ENCODE results near the gene TMEM69. TPM values are rescaled to one million over a fixed set of nuclear protein-coding genes. Genes with fewer than 3 reads are reported as not detected.
"Not testable (repeated sequence)": the region's sequence is repeated elsewhere in the genome, so short reads cannot be mapped to it uniquely, and the experiment has no call there.

Gene TMEM69
- total RNA-seq, 1 experiment from 2014 or later: 144 TPM

GRCh38 chr1:45687014-45687753, 797 bp upstream of the TMEM69 start:
- Histone ChIP-seq H3K36me3 (replicated peaks; ENCODE audit: control insufficient read depth, insufficient read depth, low read length) (peaks cover 1% of the 10 kb centered on the region; the same call in 1 of the 2 replicates), H3K4me3 (ENCODE audit: insufficient read depth, low read depth, low read length) (peak overlapping the region; percentile 100), H3K27me3 (ENCODE audit: control insufficient read depth, insufficient read depth, low read length) (no peaks in the 10 kb centered on the region)
- peak; percentile 94 for DNase-seq

- H3K27me3 ChIP-seq (ENCODE audit: control insufficient read depth, insufficient read depth, low read length); H3K36me3 ChIP-seq (replicated peaks; ENCODE audit: control insufficient read depth, insufficient read depth, low read length); H3K4me3 ChIP-seq (ENCODE audit: insufficient read depth, low read depth, low read length); DNase-seq: not testable (repeated sequence)
Measured at GRCh38 chr1:45693811-45694210, 5.8 kb downstream of the TMEM69 start.

GRCh38 chr1:45694823-45695222, 6.8 kb downstream of the TMEM69 start:
- DNase-seq: no peak
- peaks cover 7% of the 10 kb centered on the region for H3K36me3 ChIP-seq (replicated peaks; ENCODE audit: control insufficient read depth, insufficient read depth, low read length)
- no peak overlapping the region for H3K4me3 ChIP-seq (ENCODE audit: insufficient read depth, low read depth, low read length)
- no peaks in the 10 kb centered on the region for H3K27me3 ChIP-seq (ENCODE audit: control insufficient read depth, insufficient read depth, low read length)

GRCh38 chr1:45704637-45705036, 16.7 kb downstream of the TMEM69 start:
- no peak for DNase-seq
- Histone ChIP-seq H3K27me3 (ENCODE audit: control insufficient read depth, insufficient read depth, low read length) (no peaks in the 10 kb centered on the region), H3K36me3 (replicated peaks; ENCODE audit: control insufficient read depth, insufficient read depth, low read length) (no peaks in the 10 kb centered on the region), H3K4me3 (ENCODE audit: insufficient read depth, low read depth, low read length) (no peak overlapping the region)

- no peak for DNase-seq
- no peaks in the 10 kb centered on the region for H3K36me3 ChIP-seq (replicated peaks; ENCODE audit: control insufficient read depth, insufficient read depth, low read length)
- no peaks in the 10 kb centered on the region for H3K27me3 ChIP-seq (ENCODE audit: control insufficient read depth, insufficient read depth, low read length)
- H3K4me3 ChIP-seq (ENCODE audit: insufficient read depth, low read depth, low read length): no peak overlapping the region
Measured at GRCh38 chr1:45713711-45714110, 25.7 kb downstream of the TMEM69 start.

GRCh38 chr1:45716700-45717099, 28.7 kb downstream of the TMEM69 start:
- no peak for DNase-seq
- no peak overlapping the region for H3K4me3 ChIP-seq (ENCODE audit: insufficient read depth, low read depth, low read length)
- H3K36me3 ChIP-seq (replicated peaks; ENCODE audit: control insufficient read depth, insufficient read depth, low read length): no peaks in the 10 kb centered on the region
- no peaks in the 10 kb centered on the region for H3K27me3 ChIP-seq (ENCODE audit: control insufficient read depth, insufficient read depth, low read length)

GRCh38 chr1:45717386-45717785, 29.4 kb downstream of the TMEM69 start:
- not testable (repeated sequence) for DNase-seq; H3K36me3 ChIP-seq (replicated peaks; ENCODE audit: control insufficient read depth, insufficient read depth, low read length); H3K4me3 ChIP-seq (ENCODE audit: insufficient read depth, low read depth, low read length)

GRCh38 chr1:45718289-45718688, 30.3 kb downstream of the TMEM69 start:
- H3K27me3 ChIP-seq (ENCODE audit: control insufficient read depth, insufficient read depth, low read length): no peaks in the 10 kb centered on the region
- no peaks in the 10 kb centered on the region for H3K36me3 ChIP-seq (replicated peaks; ENCODE audit: control insufficient read depth, insufficient read depth, low read length)
- peak; percentile 20 for DNase-seq
- no peak overlapping the region for H3K4me3 ChIP-seq (ENCODE audit: insufficient read depth, low read depth, low read length)

More at GRCh38 chr1:45717386-45717785, 29.4 kb downstream of the TMEM69 start:
- not testable (repeated sequence) for H3K27me3 ChIP-seq (ENCODE audit: control insufficient read depth, insufficient read depth, low read length)

GRCh38 chr1:45721207-45721606, 33.2 kb downstream of the TMEM69 start:
- no peak for DNase-seq
- Histone ChIP-seq H3K27me3 (ENCODE audit: control insufficient read depth, insufficient read depth, low read length) (no peaks in the 10 kb centered on the region), H3K36me3 (replicated peaks; ENCODE audit: control insufficient read depth, insufficient read depth, low read length) (no peaks in the 10 kb centered on the region), H3K4me3 (ENCODE audit: insufficient read depth, low read depth, low read length) (no peak overlapping the region)

- no peak for DNase-seq
- Histone ChIP-seq H3K36me3 (replicated peaks; ENCODE audit: control insufficient read depth, insufficient read depth, low read length) (no peaks in the 10 kb centered on the region), H3K27me3 (ENCODE audit: control insufficient read depth, insufficient read depth, low read length) (no peaks in the 10 kb centered on the region), H3K4me3 (ENCODE audit: insufficient read depth, low read depth, low read length) (no peak overlapping the region)
Measured at GRCh38 chr1:45722809-45723208, 34.8 kb downstream of the TMEM69 start.

GRCh38 chr1:45723248-45723930, 35.4 kb downstream of the TMEM69 start:
- no peaks in the 10 kb centered on the region for H3K36me3 ChIP-seq (replicated peaks; ENCODE audit: control insufficient read depth, insufficient read depth, low read length)
- no peak overlapping the region for H3K4me3 ChIP-seq (ENCODE audit: insufficient read depth, low read depth, low read length)
- no peak for DNase-seq
- H3K27me3 ChIP-seq (ENCODE audit: control insufficient read depth, insufficient read depth, low read length): no peaks in the 10 kb centered on the region

- H3K27me3 ChIP-seq (ENCODE audit: control insufficient read depth, insufficient read depth, low read length); H3K4me3 ChIP-seq (ENCODE audit: insufficient read depth, low read depth, low read length); DNase-seq; H3K36me3 ChIP-seq (replicated peaks; ENCODE audit: control insufficient read depth, insufficient read depth, low read length): not testable (repeated sequence)
Measured at GRCh38 chr1:45726007-45726406, 38.0 kb downstream of the TMEM69 start.

GRCh38 chr1:45730075-45730779, 42.2 kb downstream of the TMEM69 start:
- H3K4me3 ChIP-seq (ENCODE audit: insufficient read depth, low read depth, low read length): no peak overlapping the region
- H3K36me3 ChIP-seq (replicated peaks; ENCODE audit: control insufficient read depth, insufficient read depth, low read length): no peaks in the 10 kb centered on the region
- DNase-seq: no peak
- no peaks in the 10 kb centered on the region for H3K27me3 ChIP-seq (ENCODE audit: control insufficient read depth, insufficient read depth, low read length)

- H3K4me3 ChIP-seq (ENCODE audit: insufficient read depth, low read depth, low read length): no peak overlapping the region
- DNase-seq: no peak
- H3K36me3 ChIP-seq (replicated peaks; ENCODE audit: control insufficient read depth, insufficient read depth, low read length): no peaks in the 10 kb centered on the region
- H3K27me3 ChIP-seq (ENCODE audit: control insufficient read depth, insufficient read depth, low read length): no peaks in the 10 kb centered on the region
Measured at GRCh38 chr1:45730780-45731319, 42.9 kb downstream of the TMEM69 start.
